Neutrophil (primary cell): ENCODE measurements around the gene PROK1.
"Not testable (repeated sequence)": the region's sequence is repeated elsewhere in the genome, so short reads cannot be mapped to it uniquely, and the experiment has no call there.

Experiments
- H3K27ac ChIP-seq: fragments of 200-600 bp; sonication (generic); 2 replicates; pipeline ENCODE4 v1.5.1; 2016; ENCODE audit warnings: mild to moderate bottlenecking, moderate library complexity
- H3K27me3 ChIP-seq: fragments of 200-600 bp; sonication (generic); 2 replicates; pipeline ENCODE4 v1.6.0; 2016; ENCODE audit warnings: mild to moderate bottlenecking
- H3K36me3 ChIP-seq: fragments of 200-600 bp; sonication (generic); 2 replicates; pipeline ENCODE4 v1.5.1; 2017
- H3K4me1 ChIP-seq, 2 experiments: fragments of 200-600 bp in 1 of 2; sonication (generic) in 1 of 2; 1 replicate in 1 of 2; 2 replicates in 1 of 2; pipeline versions ENCODE4 v1.5.1 to v1.6.1; 2013 to 2016; ENCODE audit warnings: low read depth in 1 of 2, low read length in 1 of 2, mild to moderate bottlenecking in 1 of 2, moderate library complexity in 1 of 2; ENCODE audit not compliant: control insufficient read depth in 1 of 2, insufficient read depth in 1 of 2
- H3K4me3 ChIP-seq, 2 experiments: fragments of 200-600 bp in 1 of 2; sonication (generic) in 1 of 2; 1 replicate in 1 of 2; 2 replicates in 1 of 2; pipeline ENCODE4 v1.5.1; 2013 to 2016; ENCODE audit warnings: low read depth in 1 of 2, low read length in 1 of 2, mild to moderate bottlenecking in 1 of 2, moderate library complexity in 1 of 2
- H3K9me3 ChIP-seq: fragments of 200-600 bp; sonication (generic); 2 replicates; pipeline ENCODE4 v1.5.1; 2016
- TF ChIP-seq, protein P1 (sequence below): fragments of 200-600 bp; sonication (generic); IDR thresholded peaks from 2 replicates; pipeline ENCODE4 v1.5.1; 2016; ENCODE audit warnings: antibody characterized with exemption

Gene PROK1, protein sequence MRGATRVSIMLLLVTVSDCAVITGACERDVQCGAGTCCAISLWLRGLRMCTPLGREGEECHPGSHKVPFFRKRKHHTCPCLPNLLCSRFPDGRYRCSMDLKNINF

GRCh38 chr1:110450929-110451328, at the start of gene PROK1:
Gene PROK1, plus strand, starts transcription at chr1:110451149. Its CDS starts 68 bp downstream, at chr1:110451217.
- no peaks in the 10 kb centered on the region for H3K9me3 ChIP-seq
- H3K4me1 ChIP-seq = no peaks in the 10 kb centered on the region
- H3K27ac ChIP-seq = no peak within 1 kb of the TSS
- H3K4me3 ChIP-seq = no peak within 1 kb of the TSS
- peaks cover 26% of the 10 kb centered on the region for H3K27me3 ChIP-seq
- TF ChIP-seq, protein P1, sequence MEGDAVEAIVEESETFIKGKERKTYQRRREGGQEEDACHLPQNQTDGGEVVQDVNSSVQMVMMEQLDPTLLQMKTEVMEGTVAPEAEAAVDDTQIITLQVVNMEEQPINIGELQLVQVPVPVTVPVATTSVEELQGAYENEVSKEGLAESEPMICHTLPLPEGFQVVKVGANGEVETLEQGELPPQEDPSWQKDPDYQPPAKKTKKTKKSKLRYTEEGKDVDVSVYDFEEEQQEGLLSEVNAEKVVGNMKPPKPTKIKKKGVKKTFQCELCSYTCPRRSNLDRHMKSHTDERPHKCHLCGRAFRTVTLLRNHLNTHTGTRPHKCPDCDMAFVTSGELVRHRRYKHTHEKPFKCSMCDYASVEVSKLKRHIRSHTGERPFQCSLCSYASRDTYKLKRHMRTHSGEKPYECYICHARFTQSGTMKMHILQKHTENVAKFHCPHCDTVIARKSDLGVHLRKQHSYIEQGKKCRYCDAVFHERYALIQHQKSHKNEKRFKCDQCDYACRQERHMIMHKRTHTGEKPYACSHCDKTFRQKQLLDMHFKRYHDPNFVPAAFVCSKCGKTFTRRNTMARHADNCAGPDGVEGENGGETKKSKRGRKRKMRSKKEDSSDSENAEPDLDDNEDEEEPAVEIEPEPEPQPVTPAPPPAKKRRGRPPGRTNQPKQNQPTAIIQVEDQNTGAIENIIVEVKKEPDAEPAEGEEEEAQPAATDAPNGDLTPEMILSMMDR = no peak
- no peaks in the 10 kb centered on the region for H3K36me3 ChIP-seq

GRCh38 chr1:110403805-110404204, 47.1 kb upstream of the PROK1 start:
- no peak overlapping the region for H3K4me3 ChIP-seq
- no peaks in the 10 kb centered on the region for H3K9me3 ChIP-seq
- peaks cover 70% of the 10 kb centered on the region for H3K36me3 ChIP-seq
- TF ChIP-seq, protein P1 = no peak
- H3K27ac ChIP-seq = no peak overlapping the region
- H3K4me1 ChIP-seq = peaks cover 25 to 26% of the 10 kb centered on the region in 2 experiments
- no peaks in the 10 kb centered on the region for H3K27me3 ChIP-seq

DNA sequence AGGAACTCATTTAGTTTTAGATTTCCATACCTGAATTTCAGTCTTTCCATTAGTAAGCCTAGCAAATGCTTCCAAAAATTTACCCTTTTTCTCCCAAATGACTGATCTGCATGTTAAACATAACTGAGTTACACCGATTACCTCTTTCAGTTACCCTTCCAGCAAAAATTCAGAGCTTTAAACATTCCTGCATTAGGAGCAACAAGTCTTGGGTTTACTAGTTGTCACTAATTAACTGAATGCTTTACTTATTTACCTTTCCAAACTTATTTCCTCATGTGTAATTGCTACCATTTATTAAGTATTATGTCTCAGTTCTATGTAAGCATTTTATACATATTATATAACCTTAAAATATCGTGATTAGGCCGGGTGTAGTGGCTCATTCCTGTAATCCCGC, 46.5 kb upstream of the PROK1 start:
- Histone ChIP-seq H3K4me1 (peaks cover 25 to 26% of the 10 kb centered on the region in 2 experiments), H3K36me3 (peaks cover 66% of the 10 kb centered on the region), H3K4me3 (no peak overlapping the region), H3K9me3 (no peaks in the 10 kb centered on the region), H3K27me3 (no peaks in the 10 kb centered on the region), H3K27ac (no peak overlapping the region)
- TF ChIP-seq, protein P1 = no peak

GRCh38 chr1:110406407-110406806, 44.5 kb upstream of the PROK1 start:
- H3K4me3 ChIP-seq = peak overlapping the region; percentile 83 to 96
- peaks cover 25 to 26% of the 10 kb centered on the region in 2 experiments for H3K4me1 ChIP-seq
- H3K27ac ChIP-seq = peak overlapping the region; percentile 91
- not testable (repeated sequence) for H3K27me3 ChIP-seq, H3K9me3 ChIP-seq
- peaks cover 46% of the 10 kb centered on the region for H3K36me3 ChIP-seq

GRCh38 chr1:110407260-110408210, 43.4 kb upstream of the PROK1 start, which contains the start of gene LAMTOR5:
Gene LAMTOR5, minus strand, starts transcription at chr1:110407694. Its CDS starts 74 bp downstream, at chr1:110407620.
- peaks cover 35% of the 10 kb centered on the region for H3K36me3 ChIP-seq

More at GRCh38 chr1:110407260-110408210, 43.4 kb upstream of the PROK1 start, which contains the start of gene LAMTOR5:
- TF ChIP-seq, protein P1 = peak; percentile 68
- no peaks in the 10 kb centered on the region for H3K9me3 ChIP-seq
- peak within 1 kb of the TSS; percentile 91 for H3K27ac ChIP-seq
- no peaks in the 10 kb centered on the region for H3K27me3 ChIP-seq
- H3K4me3 ChIP-seq = peak within 1 kb of the TSS; percentile 83 to 96
- peaks cover 25 to 27% of the 10 kb centered on the region in 2 experiments for H3K4me1 ChIP-seq
